PC-9 (cell line): Measurements from ENCODE around the gene ARAP3.

ENCODE experiments used
- CTCF ChIP-seq: fragments of 200-600 bp; sonication (generic); conservative IDR thresholded peaks from 2 replicates; pipeline ENCODE4 v1.6.1; 2017; ENCODE audit warnings: mixed run types, antibody characterized with exemption, mild to moderate bottlenecking, moderate library complexity
- EZH2 ChIP-seq: fragments of 200-600 bp; sonication (generic); IDR thresholded peaks from 2 replicates; pipeline ENCODE4 v1.8.0; 2017; ENCODE audit warnings: antibody characterized with exemption, low read depth

GRCh38 chr5:141608046-141608445 is 74.0 kb downstream of the ARAP3 start:
- TF ChIP-seq CTCF (no peak), EZH2 (no peak)
